DLD1 (cell line): ENCODE measurements around the gene WDR72.
"Not testable (repeated sequence)": the region's sequence is repeated elsewhere in the genome, so short reads cannot be mapped to it uniquely, and the experiment has no call there.

Source experiments
- in situ Hi-C: cut with HindIII; loops from 2 replicates; pipeline ENCODE4 v1.10.0; 2017; ENCODE audit warnings: low sequenced_read_pairs

Gene WDR72

DNA sequence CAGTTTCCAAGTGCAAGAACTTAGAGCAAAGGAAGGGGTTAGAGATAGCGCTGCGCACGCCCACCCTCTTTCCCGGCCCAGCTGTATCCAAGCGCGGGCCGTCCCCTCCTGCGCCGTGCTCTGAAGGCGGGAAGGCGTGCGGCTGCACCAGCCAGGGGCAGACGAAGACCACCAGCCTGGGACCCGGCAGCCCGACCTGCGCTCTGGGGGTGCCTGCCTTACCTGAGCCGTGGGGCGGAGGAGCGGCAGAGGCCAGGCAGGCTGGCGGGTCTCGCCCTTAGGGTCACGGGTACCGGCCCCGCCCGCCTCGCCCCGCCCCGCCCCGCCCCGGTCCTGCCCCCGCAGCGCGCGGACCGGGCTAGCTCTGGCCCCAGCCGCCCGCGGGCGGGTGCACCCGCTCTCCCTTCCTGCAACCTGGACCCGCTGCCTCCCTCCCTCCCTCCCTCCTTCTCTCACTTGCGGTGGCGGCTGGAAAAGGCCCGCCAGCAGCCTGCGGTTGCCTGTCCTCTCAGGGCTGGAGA lies at the start of gene WDR72:
WDR72 (minus strand) TSS at position 253 of the 521 bp plus-strand sequence. CDS start 26,514 bp downstream, outside the sequence.
- in situ Hi-C loops, result no loop called here

GRCh38 chr15:53808058-53808706 lies 48.7 kb upstream of the WDR72 start:
- in situ Hi-C loops, result no loop called here

GRCh38 chr15:53807501-53807900 lies 48.0 kb upstream of the WDR72 start:
- in situ Hi-C loops, result no loop called here

GRCh38 chr15:53802672-53803071 lies 43.2 kb upstream of the WDR72 start:
- in situ Hi-C loops, result no loop called here

GRCh38 chr15:53791581-53791980 lies 32.1 kb upstream of the WDR72 start:
- in situ Hi-C loops, result no loop called here

DNA sequence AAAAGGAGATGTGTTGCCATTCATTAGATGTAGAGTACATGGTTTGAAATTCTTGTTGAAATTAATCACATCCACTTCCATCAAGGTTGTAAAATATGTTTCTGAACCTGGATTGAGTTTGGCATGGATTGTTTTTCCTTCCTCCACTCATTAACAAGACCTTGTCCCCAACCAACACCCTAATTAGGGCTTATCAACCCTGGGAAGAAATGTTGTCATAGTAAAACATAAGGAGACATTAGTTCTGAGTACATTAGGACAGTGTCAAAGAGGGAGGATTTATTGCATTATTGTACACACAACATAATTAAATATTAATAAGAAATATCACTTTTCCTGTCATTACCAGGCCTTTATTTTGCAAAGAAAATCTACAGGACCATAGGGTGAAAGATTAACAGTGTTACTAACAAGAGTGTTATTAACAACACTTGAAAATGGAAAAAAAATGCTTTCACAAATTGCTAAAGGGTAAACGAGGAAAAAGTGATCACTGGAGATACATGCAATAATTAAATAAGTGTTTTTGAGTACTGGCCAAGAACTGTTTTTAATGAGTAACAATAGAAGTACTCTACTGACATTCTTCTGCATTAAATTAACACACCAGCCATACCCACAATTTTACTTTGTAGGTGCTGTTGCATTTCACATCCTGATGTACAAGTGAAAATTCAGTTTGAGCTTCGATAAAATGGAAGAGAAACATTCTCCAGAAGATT lies 30.4 kb upstream of the WDR72 start:
- in situ Hi-C loops, result no loop called here

DNA sequence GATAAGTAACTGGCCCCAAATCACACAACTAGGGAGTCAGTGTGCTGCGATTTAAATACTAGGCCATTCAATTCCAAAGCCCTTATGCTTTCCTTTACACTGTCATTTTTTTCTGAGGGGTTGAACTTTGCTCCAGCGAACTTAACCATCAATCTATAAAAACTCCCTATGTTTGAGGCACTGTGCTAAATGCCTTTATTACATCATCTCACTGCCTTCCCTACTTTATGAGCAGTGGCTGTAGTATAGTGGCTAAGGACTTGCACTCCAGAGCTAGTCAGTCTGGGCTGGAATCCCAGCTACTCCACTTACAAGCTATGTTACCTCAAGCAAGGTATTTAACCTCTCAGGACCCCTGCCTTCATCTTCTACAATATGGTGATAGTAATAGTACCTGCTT lies 26.9 kb upstream of the WDR72 start:
- in situ Hi-C loops, result no loop called here

GRCh38 chr15:53785241-53785640 lies 25.8 kb upstream of the WDR72 start:
- in situ Hi-C loops, result not testable (repeated sequence)

DNA sequence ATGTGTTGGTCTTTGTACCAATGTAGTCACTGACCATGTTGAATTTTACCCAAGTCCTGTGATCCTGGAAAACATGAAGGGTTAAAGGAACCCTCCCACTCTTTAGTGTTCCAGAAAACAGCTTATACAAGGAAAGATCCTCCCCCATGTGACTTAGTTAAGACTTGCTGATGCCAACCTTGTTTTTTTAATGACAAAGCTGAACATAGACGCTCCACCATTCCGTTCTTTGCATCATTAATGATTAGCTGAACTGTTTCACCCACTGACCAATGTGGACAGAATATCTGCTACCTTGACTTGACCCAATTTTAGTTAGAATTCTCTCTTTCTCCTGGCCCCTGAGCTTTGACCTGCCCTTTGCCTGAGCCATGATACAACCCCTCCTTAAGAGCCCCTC lies 3.5 kb upstream of the WDR72 start:
- in situ Hi-C loops, result no loop called here

GRCh38 chr15:53758412-53758811 lies 1.1 kb downstream of the WDR72 start:
- in situ Hi-C loops, result no loop called here

DNA sequence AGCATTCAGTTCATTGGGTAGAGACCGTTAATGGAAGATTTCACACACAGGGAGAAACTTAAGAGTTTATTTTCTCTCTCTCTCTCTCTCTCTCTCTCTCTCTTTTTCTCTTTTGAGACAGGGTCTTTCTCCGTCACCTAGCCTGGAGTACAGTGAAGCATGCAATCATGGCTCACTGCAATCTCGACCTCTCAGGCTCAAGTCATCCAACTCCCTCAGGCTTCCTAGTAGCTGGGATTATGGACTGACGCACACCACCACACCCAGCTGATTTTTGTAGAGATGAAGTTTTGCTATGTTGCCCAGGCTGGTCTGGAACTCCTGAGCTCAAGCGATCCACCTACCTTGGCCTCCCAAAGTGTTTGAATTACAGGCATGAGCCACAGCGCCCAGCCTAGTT lies 1.6 kb downstream of the WDR72 start:
- in situ Hi-C loops, result no loop called here

GRCh38 chr15:53753813-53754212 lies 5.7 kb downstream of the WDR72 start:
- in situ Hi-C loops, result no loop called here

DNA sequence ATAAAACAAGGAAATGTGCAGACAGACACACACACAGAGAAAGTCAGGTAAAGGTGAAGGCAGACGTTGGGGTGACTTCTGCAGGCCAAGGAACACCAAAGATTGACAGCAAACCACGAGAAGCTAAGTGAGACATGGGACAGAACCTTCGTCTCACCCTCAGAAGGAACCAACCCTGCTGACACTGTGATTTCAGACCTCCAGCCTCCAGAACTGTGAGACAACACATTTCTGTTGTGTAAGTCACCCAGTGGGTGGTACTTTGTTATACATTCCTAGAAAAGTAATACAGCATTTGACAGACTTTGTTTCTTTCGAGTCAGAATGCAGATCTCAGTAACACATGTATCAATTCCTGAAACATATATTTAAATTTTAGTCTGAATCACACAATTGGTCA lies 7.1 kb downstream of the WDR72 start:
- in situ Hi-C loops, result no loop called here

- in situ Hi-C loops, result no loop called here
Measured at GRCh38 chr15:53747501-53748068, 11.9 kb downstream of the WDR72 start.

DNA sequence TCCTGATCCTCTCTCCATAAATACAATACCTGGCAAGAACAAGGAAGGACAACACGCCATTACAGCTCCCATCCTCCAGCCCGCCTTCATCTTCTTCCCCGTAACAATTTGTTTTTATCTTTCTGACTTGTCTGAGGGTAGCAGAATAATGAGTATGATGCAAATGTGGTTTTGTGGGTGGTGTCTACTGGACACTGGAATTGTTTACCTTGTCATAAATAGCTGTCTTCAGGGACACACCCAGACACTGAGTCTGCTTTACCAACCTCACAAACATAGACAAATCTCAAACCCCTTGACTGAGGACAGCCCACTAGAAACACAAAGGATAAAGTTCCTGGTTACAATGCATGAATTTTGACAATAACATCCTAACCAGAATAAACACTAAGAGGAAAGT lies 13.4 kb downstream of the WDR72 start:
- in situ Hi-C loops, result no loop called here

DNA sequence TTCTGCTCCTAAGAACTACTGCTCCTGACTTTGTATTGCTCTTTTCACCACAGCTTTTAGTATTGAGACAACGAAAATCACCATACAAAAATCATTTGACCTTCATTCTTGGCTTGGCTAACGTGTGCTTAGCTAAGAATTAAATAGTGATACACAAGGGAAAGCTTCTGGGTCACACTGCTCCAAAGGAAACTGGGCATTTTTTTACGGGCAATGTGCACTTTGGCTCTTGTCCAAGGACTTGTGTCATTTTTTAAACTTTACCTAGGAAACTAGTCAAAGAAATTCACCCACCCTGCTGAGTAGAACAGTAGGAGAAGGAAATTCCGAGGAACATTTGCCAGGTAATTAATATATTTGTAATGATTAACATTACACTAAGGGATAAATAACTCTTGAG lies 19.8 kb downstream of the WDR72 start:
- in situ Hi-C loops, result no loop called here

DNA sequence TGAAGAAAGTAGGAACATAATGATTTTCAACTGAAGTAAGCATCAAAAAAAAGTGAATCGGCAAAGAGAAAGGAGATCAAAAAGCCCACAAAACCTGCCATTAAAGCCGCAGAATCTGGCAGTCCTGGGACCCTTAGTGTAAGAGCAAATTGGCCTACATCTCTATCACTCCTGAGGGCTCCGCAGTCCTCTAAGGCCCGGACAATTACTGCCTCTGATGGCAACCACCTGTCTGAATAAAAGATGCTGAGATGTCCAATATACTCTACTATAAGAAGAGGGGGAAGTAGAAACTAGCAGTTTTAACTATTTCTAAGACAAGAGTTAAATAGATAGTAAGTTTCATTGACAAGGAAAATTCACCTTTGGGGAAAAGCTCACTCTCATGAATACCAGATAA lies 20.3 kb downstream of the WDR72 start:
- in situ Hi-C loops, result no loop called here

- in situ Hi-C loops, result no loop called here
Measured at GRCh38 chr15:53721334-53722087, 38.0 kb downstream of the WDR72 start.

GRCh38 chr15:53716909-53717876 lies 42.3 kb downstream of the WDR72 start:
- in situ Hi-C loops, result no loop called here

- in situ Hi-C loops, result no loop called here
Measured at GRCh38 chr15:53713218-53713617, 46.2 kb downstream of the WDR72 start.
